ENCODE results near the gene C1orf105. TPM values are rescaled to one million over a fixed set of nuclear protein-coding genes. Genes with fewer than 3 reads are reported as not detected.

Gene C1orf105
- total and polyA plus RNA-seq, 2 of the 8 experiments (the other 6 are each of a cell fraction or from before 2014, with no cell fraction given) = not detected

DNA sequence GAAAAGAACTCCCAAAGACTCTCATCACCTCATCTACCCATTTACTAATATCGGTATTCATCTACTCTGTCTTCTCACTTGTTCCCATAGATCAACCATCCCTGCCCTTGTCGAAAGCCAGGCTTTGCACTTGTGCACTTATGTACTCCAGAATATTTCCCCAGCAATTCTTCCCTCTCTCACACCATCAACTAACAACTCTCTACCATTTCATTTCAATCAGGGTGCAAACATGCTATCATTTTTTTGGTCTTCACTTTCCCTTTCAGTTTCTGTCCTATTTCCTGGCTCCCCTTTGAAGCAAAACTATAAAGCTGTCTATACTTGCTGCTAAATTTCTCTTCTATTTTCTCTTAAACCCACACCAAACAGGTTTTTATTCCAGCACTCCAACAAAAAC is 6.7 kb downstream of the C1orf105 start:
- Histone ChIP-seq H4K8ac (ENCODE audit: extremely low read depth, insufficient read depth, low read length) (no peak overlapping the region), H3K23me2 (ENCODE audit: low read depth, low read length) (no peaks in the 10 kb centered on the region; the same call in 1 of the 2 replicates), H2BK20ac (ENCODE audit: low read length) (no peak overlapping the region), H3K4ac (replicated peaks; ENCODE audit: insufficient read length, low read depth, low read length) (no peak overlapping the region), H4K5ac (ENCODE audit: insufficient read length, low read depth, low read length) (no peak overlapping the region), H3K23ac (ENCODE audit: insufficient read length) (no peak overlapping the region), H2AFZ (ENCODE audit: low read length) (no peak overlapping the region), H2AK5ac (ENCODE audit: low read depth, low read length) (no peak overlapping the region), H3K27ac (ENCODE audit: low read depth, low read length) (no peak overlapping the region), H2BK120ac (replicated peaks; ENCODE audit: low read depth, low read length) (no peak overlapping the region), H4K91ac (replicated peaks; ENCODE audit: insufficient read length, low read length) (no peak overlapping the region), H2BK5ac (ENCODE audit: low read depth, low read length) (no peak overlapping the region), H3K36me3 (ENCODE audit: control insufficient read depth in 2 of 4, insufficient read depth in 4 of 4, low read length in 3 of 4) (no peaks in the 10 kb centered on the region), H3K4me3 (ENCODE audit: extremely low read depth in 1 of 4, insufficient read depth in 2 of 4, low read depth in 3 of 4, low read length in 4 of 4) (no peak overlapping the region), H3K9me3 (ENCODE audit: insufficient read depth in 2 of 2, low read depth in 1 of 2, low read length in 1 of 2) (no peaks in the 10 kb centered on the region), H3K9ac (replicated peaks in 1 of 4; ENCODE audit: extremely low read depth in 1 of 4, low read depth in 3 of 4, low read length in 3 of 4) (no peak overlapping the region), H3K4me2 (ENCODE audit: insufficient read depth in 1 of 2, low read depth in 2 of 2, low read length in 2 of 2) (no peak overlapping the region), H3K18ac (ENCODE audit: extremely low read depth, low read length) (no peak overlapping the region), H3K4me1 (replicated peaks in 1 of 4; ENCODE audit: control insufficient read depth in 3 of 4, insufficient read depth in 4 of 4, low read length in 3 of 4) (peaks cover 3 to 5% (median 4%) of the 10 kb centered on the region in 4 experiments; a peak in 6 of 7 replicates), H3K79me2 (ENCODE audit: control insufficient read depth in 1 of 2, insufficient read depth in 2 of 2, low read length in 2 of 2) (no peaks in the 10 kb centered on the region), H3K14ac (ENCODE audit: insufficient read length) (no peak overlapping the region), H2BK15ac (ENCODE audit: low read length) (no peak overlapping the region), H4K20me1 (replicated peaks in 1 of 2; ENCODE audit: control insufficient read depth in 1 of 2, insufficient read depth in 2 of 2, low read length in 2 of 2) (no peaks in the 10 kb centered on the region), H3K56ac (replicated peaks; ENCODE audit: insufficient read length, low read depth, low read length) (no peak overlapping the region), H3K79me1 (ENCODE audit: low read depth, low read length) (no peaks in the 10 kb centered on the region), H3K27me3 (replicated peaks in 1 of 4; ENCODE audit: control insufficient read depth in 3 of 4, extremely low read depth in 1 of 4, insufficient read depth in 3 of 4, low read length in 3 of 4) (no peaks in the 10 kb centered on the region), H2BK12ac (ENCODE audit: low read depth, low read length) (no peak overlapping the region)
- FAIRE-seq (no peak), DNase-seq (ENCODE audit: low read depth in 1 of 2, low spot score in 2 of 2) (no peak)
- ChIA-PET POLR2A (ENCODE audit: partially characterized antibody) (no interaction called here), CTCF (ENCODE audit: partially characterized antibody) (interaction anchor here (1.1 to 1.7 kb wide), 4 partner anchors 10 to 441 kb away, joined by 3 to 7 read pairs (median 3); no protein-coding TSS in a partner anchor)
- WGBS, 2 experiments (ENCODE audit: extremely low coverage in 1 of 2, insufficient coverage in 1 of 2, insufficient read length in 1 of 2, insufficient replicate concordance in 2 of 2, low coverage in 1 of 2, low lambda C conversion rate in 2 of 2, missing lambda C conversion rate in 1 of 2) = 84% methylated on average over 2 of the region's 2 CpGs; no CpG with 5 or more reads in 1 of the 2 experiments
- no peak for TF ChIP-seq TEAD4 (IDR thresholded peaks at IDR 0.05; ENCODE audit: low read depth, low read length)
- no peak for TF ChIP-seq KDM4A (IDR thresholded peaks at IDR 0.05; ENCODE audit: low read depth, low read length, severe bottlenecking)
- TF ChIP-seq, protein P1, sequence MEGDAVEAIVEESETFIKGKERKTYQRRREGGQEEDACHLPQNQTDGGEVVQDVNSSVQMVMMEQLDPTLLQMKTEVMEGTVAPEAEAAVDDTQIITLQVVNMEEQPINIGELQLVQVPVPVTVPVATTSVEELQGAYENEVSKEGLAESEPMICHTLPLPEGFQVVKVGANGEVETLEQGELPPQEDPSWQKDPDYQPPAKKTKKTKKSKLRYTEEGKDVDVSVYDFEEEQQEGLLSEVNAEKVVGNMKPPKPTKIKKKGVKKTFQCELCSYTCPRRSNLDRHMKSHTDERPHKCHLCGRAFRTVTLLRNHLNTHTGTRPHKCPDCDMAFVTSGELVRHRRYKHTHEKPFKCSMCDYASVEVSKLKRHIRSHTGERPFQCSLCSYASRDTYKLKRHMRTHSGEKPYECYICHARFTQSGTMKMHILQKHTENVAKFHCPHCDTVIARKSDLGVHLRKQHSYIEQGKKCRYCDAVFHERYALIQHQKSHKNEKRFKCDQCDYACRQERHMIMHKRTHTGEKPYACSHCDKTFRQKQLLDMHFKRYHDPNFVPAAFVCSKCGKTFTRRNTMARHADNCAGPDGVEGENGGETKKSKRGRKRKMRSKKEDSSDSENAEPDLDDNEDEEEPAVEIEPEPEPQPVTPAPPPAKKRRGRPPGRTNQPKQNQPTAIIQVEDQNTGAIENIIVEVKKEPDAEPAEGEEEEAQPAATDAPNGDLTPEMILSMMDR (IDR thresholded peaks at IDR 0.05; ENCODE audit: control extremely low read depth in 1 of 3, insufficient read depth in 1 of 3, low read depth in 1 of 3, low read length in 3 of 3) = no peak
- TF ChIP-seq, protein P2, sequence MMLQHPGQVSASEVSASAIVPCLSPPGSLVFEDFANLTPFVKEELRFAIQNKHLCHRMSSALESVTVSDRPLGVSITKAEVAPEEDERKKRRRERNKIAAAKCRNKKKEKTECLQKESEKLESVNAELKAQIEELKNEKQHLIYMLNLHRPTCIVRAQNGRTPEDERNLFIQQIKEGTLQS (IDR thresholded peaks at IDR 0.05; ENCODE audit: insufficient read depth, low read depth, low read length) = no peak
- no peak for TF ChIP-seq POLR2AphosphoS5 (IDR thresholded peaks at IDR 0.05; ENCODE audit: low read depth, low read length)
